RWPE2 (cell line): ENCODE results near the gene PJA1.
A peak's percentile ranks its signal among the peaks of the same experiment; 100 is the strongest.

ENCODE experiments used
- ATAC-seq: fragments of 200-7000 bp; cut with Tn5 transposase; 3 replicates; pipeline ENCODE4 v1.9.1; 2021; ENCODE audit warnings: low read depth
- DNase-seq: peaks from one replicate; pipeline ENCODE4 v3.0.0-alpha.2; 2020; ENCODE audit warnings: low spot score
- H3K27ac ChIP-seq: fragments of 450-650 bp; 2 replicates; pipeline ENCODE4 v1.5.1; 2017; ENCODE audit warnings: mild to moderate bottlenecking; ENCODE audit not compliant: poor library complexity, severe bottlenecking
- H3K27me3 ChIP-seq: fragments of 250-450 bp; sonication (Bioruptor Pico); 2 replicates; pipeline ENCODE4 v1.5.1; 2021; ENCODE audit warnings: mild to moderate bottlenecking, moderate library complexity; ENCODE audit not compliant: insufficient read depth, poor library complexity, severe bottlenecking
- H3K36me3 ChIP-seq: fragments of 250-450 bp; sonication (Bioruptor Pico); 2 replicates; pipeline ENCODE4 v1.5.1; 2020; ENCODE audit warnings: low read depth, mild to moderate bottlenecking, moderate library complexity
- H3K4me1 ChIP-seq: fragments of 250-450 bp; sonication (Bioruptor Pico); 2 replicates; pipeline ENCODE4 v1.5.1; 2021; ENCODE audit warnings: mild to moderate bottlenecking, moderate library complexity; ENCODE audit not compliant: insufficient read depth, poor library complexity, severe bottlenecking
- H3K4me3 ChIP-seq: fragments of 250-450 bp; sonication (Bioruptor Pico); 2 replicates; pipeline ENCODE4 v1.5.1; 2021; ENCODE audit warnings: mild to moderate bottlenecking, moderate library complexity; ENCODE audit not compliant: severe bottlenecking
- H3K9me3 ChIP-seq: fragments of 250-450 bp; sonication (Bioruptor Pico); 2 replicates; pipeline ENCODE4 v1.5.1; 2021; ENCODE audit warnings: mild to moderate bottlenecking, moderate library complexity; ENCODE audit not compliant: severe bottlenecking
- TF ChIP-seq, protein P1 (sequence below): fragments of 450-650 bp; IDR thresholded peaks from one replicate; pipeline ENCODE4 v1.5.1; 2017; ENCODE audit warnings: mild to moderate bottlenecking, moderate library complexity; ENCODE audit not compliant: poor library complexity, severe bottlenecking

The PJA1 gene

DNA sequence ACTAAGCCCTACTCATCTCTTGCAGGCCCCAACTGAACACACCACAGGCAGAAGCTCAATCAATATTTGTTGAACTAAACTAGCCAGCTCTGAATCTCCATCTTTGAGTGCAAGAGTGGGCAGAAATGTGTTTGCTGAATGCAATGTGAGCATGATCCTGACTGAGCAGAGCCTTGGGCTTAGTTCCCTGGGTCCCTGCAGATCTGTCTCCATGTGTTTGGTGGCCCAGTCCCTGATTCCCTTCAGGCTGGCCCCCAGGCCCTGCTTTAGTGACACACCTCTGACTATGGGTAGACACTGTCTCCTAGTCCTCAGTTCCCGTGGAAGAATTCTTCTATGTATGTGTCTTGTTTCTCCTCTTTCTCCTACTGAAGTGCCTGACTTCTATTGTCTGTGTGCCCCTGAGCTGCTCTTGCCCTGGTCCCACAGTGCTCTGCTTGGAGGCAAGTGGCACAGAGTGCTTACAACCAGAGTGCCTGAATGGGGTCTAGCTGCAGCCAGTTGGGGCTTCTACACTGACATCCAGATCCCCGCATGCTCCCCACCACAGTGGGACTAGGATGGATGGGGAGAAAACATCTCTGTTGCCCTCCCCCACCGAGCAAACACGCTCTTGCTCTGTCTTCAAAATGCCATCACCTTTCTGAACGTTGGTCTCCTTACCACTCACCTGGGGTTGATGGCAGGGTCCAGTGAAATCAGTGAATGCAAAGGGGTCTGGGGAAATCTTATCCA is 9.3 kb downstream of the PJA1 start:
- TF ChIP-seq, protein P1, sequence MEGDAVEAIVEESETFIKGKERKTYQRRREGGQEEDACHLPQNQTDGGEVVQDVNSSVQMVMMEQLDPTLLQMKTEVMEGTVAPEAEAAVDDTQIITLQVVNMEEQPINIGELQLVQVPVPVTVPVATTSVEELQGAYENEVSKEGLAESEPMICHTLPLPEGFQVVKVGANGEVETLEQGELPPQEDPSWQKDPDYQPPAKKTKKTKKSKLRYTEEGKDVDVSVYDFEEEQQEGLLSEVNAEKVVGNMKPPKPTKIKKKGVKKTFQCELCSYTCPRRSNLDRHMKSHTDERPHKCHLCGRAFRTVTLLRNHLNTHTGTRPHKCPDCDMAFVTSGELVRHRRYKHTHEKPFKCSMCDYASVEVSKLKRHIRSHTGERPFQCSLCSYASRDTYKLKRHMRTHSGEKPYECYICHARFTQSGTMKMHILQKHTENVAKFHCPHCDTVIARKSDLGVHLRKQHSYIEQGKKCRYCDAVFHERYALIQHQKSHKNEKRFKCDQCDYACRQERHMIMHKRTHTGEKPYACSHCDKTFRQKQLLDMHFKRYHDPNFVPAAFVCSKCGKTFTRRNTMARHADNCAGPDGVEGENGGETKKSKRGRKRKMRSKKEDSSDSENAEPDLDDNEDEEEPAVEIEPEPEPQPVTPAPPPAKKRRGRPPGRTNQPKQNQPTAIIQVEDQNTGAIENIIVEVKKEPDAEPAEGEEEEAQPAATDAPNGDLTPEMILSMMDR: no peak
- no peak for ATAC-seq
- no peak overlapping the region for H3K27ac ChIP-seq

DNA sequence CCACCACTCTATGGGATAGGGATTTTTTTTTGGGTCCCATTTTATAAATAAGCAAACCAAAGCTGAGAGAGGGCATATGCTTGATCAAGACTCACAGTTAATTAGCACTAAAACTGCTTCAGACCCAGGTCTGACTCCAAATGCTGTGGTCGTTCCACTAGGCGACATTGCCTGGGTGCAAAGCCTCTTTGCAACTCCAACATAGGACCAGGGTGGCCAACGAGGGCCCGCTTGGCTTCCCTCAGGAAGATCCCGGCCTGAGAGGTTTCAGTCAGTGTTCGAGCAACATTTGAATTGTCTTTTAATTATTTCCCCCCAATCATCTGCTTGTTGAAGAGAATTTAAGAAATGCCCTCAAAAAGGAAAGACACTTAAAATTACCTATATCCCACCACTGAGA is 11.2 kb downstream of the PJA1 start:
- ATAC-seq (no peak), DNase-seq (no peak)
- no peaks in the 10 kb centered on the region for H3K9me3 ChIP-seq
- TF ChIP-seq, protein P1: no peak
- peaks cover 17% of the 10 kb centered on the region for H3K4me1 ChIP-seq
- H3K36me3 ChIP-seq: no peaks in the 10 kb centered on the region
- H3K27ac ChIP-seq: no peak overlapping the region
- H3K27me3 ChIP-seq: no peaks in the 10 kb centered on the region
- H3K4me3 ChIP-seq: no peak overlapping the region

More for the DNA sequence above, 9.3 kb downstream of the PJA1 start:
- no peaks in the 10 kb centered on the region for H3K27me3 ChIP-seq
- no peaks in the 10 kb centered on the region for H3K36me3 ChIP-seq
- no peak overlapping the region for H3K4me3 ChIP-seq
- DNase-seq: no peak
- peaks cover 13% of the 10 kb centered on the region for H3K4me1 ChIP-seq
- no peaks in the 10 kb centered on the region for H3K9me3 ChIP-seq

GRCh38 chrX:69153060-69153730 is 12.1 kb downstream of the PJA1 start:
- peaks cover 14% of the 10 kb centered on the region for H3K4me1 ChIP-seq
- no peaks in the 10 kb centered on the region for H3K27me3 ChIP-seq
- H3K9me3 ChIP-seq: no peaks in the 10 kb centered on the region
- TF ChIP-seq, protein P1: no peak
- no peaks in the 10 kb centered on the region for H3K36me3 ChIP-seq
- peak; percentile 67 for DNase-seq
- H3K4me3 ChIP-seq: no peak overlapping the region
- H3K27ac ChIP-seq: peak overlapping the region; percentile 89
- ATAC-seq: peak; percentile 43; the same call in 2 of the 3 replicates

- DNase-seq: no peak
- ATAC-seq: no peak
These were observed 12.8 kb downstream of the PJA1 start for GRCh38 chrX:69152417-69152841.

More at GRCh38 chrX:69152417-69152841, 12.8 kb downstream of the PJA1 start:
- Histone ChIP-seq H3K27ac (peak overlapping the region; percentile 89), H3K4me1 (peaks cover 14% of the 10 kb centered on the region), H3K4me3 (no peak overlapping the region), H3K27me3 (no peaks in the 10 kb centered on the region), H3K9me3 (no peaks in the 10 kb centered on the region), H3K36me3 (no peaks in the 10 kb centered on the region)
- TF ChIP-seq, protein P1: no peak
